ENCODE results near the gene PIAS4. TPM values are rescaled to one million over a fixed set of nuclear protein-coding genes. Genes with fewer than 3 reads are reported as not detected.

PIAS4 gene
- total and polyA plus RNA-seq, 2 of the 13 experiments (the other 11 are each of a cell fraction or from before 2014, with no cell fraction given), result 9.0 to 20.1 TPM

DNA sequence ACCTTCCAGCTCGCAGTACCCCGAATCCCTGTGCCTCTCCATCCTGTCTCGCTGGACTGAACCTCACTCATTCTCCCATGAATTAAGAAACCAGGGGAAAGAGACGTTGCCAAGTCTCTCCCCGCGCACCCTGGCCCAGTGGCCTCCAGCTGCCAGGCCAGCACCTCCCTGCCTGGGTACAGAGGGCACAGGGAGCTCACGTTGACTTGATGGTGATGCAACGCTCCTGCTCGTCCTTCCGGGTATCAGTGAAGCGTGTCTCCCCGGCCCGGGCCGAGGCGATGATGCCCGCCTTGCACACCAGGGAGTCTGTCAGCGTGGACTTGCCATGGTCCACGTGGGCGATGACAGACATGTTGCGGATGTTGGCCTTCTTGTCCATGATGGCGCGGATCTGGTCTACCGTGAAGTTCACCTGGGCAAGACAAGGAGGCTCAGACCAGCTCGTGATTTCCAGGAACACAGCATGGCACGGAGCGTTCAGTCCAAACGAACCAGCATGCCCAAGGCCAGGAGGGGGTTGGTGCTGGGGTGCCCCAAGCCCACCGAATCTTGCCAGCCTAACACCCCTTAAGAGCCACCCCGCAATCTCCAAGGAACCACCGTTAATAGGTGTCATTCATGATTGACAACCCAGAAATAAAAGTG lies 23.5 kb upstream of the PIAS4 start:
- 26% methylated on average over 12 of the region's 30 CpGs for WGBS (ENCODE audit: low lambda C conversion rate)
- Histone ChIP-seq H2AFZ (ENCODE audit: low read length) (no peak overlapping the region), H4K20me1 (ENCODE audit: insufficient read depth, low read length) (peaks cover 62% of the 10 kb centered on the region), H3K9ac (ENCODE audit: insufficient read depth, low read depth, low read length) (peak overlapping the region; percentile 99), H3K4me1 (ENCODE audit: insufficient read depth, low read length) (peaks cover 50% of the 10 kb centered on the region), H3K9me3 (ENCODE audit: low read length) (no peaks in the 10 kb centered on the region), H3K4me3 (replicated peaks in 1 of 3; ENCODE audit: insufficient read depth in 1 of 3, low read depth in 2 of 3, low read length in 3 of 3) (peak overlapping the region; percentile 93 to 100 (median 95)), H3K4me2 (ENCODE audit: low read depth, low read length) (peak overlapping the region; percentile 99), H3K79me2 (ENCODE audit: insufficient read depth, low read length) (peaks cover 50% of the 10 kb centered on the region), H3K27me3 (ENCODE audit: control insufficient read depth in 1 of 2, insufficient read depth in 2 of 2, low read length in 2 of 2) (no peaks in the 10 kb centered on the region; a peak in 1 of 5 replicates), H3K27ac (ENCODE audit: extremely low read length, insufficient read depth, low read length) (peak overlapping the region; percentile 92), H3K36me3 (replicated peaks in 1 of 2; ENCODE audit: control insufficient read depth in 1 of 2, insufficient read depth in 2 of 2, low read length in 2 of 2) (peaks cover 51 to 56% of the 10 kb centered on the region in 2 experiments)
- intact Hi-C loops (cut with micrococcal nuclease; ENCODE audit: unreplicated experiment) (no loop called here), in situ Hi-C loops (cut with HindIII; ENCODE audit: extremely low pct_ligation_motif_present, low pct_unique_long_range_greater_than_20kb) (no loop called here)
- no peak for FAIRE-seq
- DNase-seq (ENCODE audit: low spot score), result no peak
- POLR2A ChIA-PET, result interaction anchor here (1.2 to 7.4 kb wide), 3 partner anchors 13 to 79 kb away, joined by 4 to 118 read pairs (median 56); partner anchors contain the start of gene DAPK3
- CTCF ChIA-PET (ENCODE audit: low intra/inter-chr PET ratio, low total read pairs), result no interaction called here
- no TSS peak for BruUV-seq (replicated peaks)
- peak; percentile 3; the same call in 2 of the 3 replicates for ATAC-seq
- TF ChIP-seq, protein P1, sequence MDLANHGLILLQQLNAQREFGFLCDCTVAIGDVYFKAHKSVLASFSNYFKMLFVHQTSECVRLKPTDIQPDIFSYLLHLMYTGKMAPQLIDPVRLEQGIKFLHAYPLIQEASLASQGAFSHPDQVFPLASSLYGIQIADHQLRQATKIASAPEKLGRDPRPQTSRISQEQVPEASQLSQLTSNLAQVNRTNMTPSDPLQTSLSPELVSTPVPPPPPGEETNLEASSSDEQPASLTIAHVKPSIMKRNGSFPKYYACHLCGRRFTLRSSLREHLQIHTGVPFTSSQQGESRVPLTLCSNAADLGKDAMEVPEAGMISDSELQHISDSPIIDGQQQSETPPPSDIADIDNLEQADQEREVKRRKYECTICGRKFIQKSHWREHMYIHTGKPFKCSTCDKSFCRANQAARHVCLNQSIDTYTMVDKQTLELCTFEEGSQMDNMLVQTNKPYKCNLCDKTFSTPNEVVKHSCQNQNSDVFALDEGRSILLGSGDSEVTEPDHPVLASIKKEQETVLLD (CRISPR knock-in tag; IDR thresholded peaks at IDR 0.05; ENCODE audit: low read depth), result no peak
- TF ChIP-seq GATAD1 (CRISPR knock-in tag; IDR thresholded peaks at IDR 0.05), result no peak
- no peak for TF ChIP-seq CREM (IDR thresholded peaks at IDR 0.05)
- no peak for TF ChIP-seq CREM (CRISPR knock-in tag; IDR thresholded peaks at IDR 0.05)
- TF ChIP-seq ZSCAN21 (CRISPR knock-in tag; IDR thresholded peaks at IDR 0.05; ENCODE audit: borderline replicate concordance), result peak; percentile 47; the same call in 1 of the 2 replicates
- peak; percentile 53 for TF ChIP-seq ELF1 (CRISPR knock-in tag; IDR thresholded peaks at IDR 0.05)
- TF ChIP-seq AKAP8 (CRISPR knock-in tag; IDR thresholded peaks at IDR 0.05), result peak; percentile 7; the same call in 1 of the 2 replicates
- TF ChIP-seq TCF7L2 (IDR thresholded peaks at IDR 0.05; ENCODE audit: low read depth, low read length), result no peak
- TF ChIP-seq AGO2 (optimal IDR thresholded peaks at IDR 0.05; ENCODE audit: low read depth, low read length), result peak; percentile 95
- TF ChIP-seq, protein P2, sequence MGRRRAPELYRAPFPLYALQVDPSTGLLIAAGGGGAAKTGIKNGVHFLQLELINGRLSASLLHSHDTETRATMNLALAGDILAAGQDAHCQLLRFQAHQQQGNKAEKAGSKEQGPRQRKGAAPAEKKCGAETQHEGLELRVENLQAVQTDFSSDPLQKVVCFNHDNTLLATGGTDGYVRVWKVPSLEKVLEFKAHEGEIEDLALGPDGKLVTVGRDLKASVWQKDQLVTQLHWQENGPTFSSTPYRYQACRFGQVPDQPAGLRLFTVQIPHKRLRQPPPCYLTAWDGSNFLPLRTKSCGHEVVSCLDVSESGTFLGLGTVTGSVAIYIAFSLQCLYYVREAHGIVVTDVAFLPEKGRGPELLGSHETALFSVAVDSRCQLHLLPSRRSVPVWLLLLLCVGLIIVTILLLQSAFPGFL (CRISPR knock-in tag; IDR thresholded peaks at IDR 0.05), result no peak
- no peak for TF ChIP-seq FIP1L1 (IDR thresholded peaks at IDR 0.05; ENCODE audit: borderline replicate concordance, insufficient read depth, low read depth, low read length)
- TF ChIP-seq NRL (CRISPR knock-in tag; IDR thresholded peaks at IDR 0.05; ENCODE audit: borderline replicate concordance), result no peak
- TF ChIP-seq PCBP2 (optimal IDR thresholded peaks at IDR 0.05; ENCODE audit: low read depth, low read length, poor library complexity, severe bottlenecking), result no peak
- TF ChIP-seq FOXJ3 (CRISPR knock-in tag; IDR thresholded peaks at IDR 0.05; ENCODE audit: borderline replicate concordance), result no peak
- no peak for TF ChIP-seq ZNF30 (CRISPR knock-in tag; IDR thresholded peaks at IDR 0.05)
- TF ChIP-seq ZKSCAN1 (IDR thresholded peaks at IDR 0.05; ENCODE audit: low read length), result no peak
- peak; percentile 89; the same call in 1 of the 3 replicates for TF ChIP-seq MXI1 (IDR thresholded peaks at IDR 0.05; ENCODE audit: borderline replicate concordance, low read depth, low read length)
- TF ChIP-seq MYNN (CRISPR knock-in tag; IDR thresholded peaks at IDR 0.05; ENCODE audit: low read depth), result no peak
- TF ChIP-seq, protein P3, sequence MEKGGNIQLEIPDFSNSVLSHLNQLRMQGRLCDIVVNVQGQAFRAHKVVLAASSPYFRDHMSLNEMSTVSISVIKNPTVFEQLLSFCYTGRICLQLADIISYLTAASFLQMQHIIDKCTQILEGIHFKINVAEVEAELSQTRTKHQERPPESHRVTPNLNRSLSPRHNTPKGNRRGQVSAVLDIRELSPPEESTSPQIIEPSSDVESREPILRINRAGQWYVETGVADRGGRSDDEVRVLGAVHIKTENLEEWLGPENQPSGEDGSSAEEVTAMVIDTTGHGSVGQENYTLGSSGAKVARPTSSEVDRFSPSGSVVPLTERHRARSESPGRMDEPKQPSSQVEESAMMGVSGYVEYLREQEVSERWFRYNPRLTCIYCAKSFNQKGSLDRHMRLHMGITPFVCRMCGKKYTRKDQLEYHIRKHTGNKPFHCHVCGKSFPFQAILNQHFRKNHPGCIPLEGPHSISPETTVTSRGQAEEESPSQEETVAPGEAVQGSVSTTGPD (CRISPR knock-in tag; IDR thresholded peaks at IDR 0.05), result no peak
- no peak; the same call in 1 of the 2 replicates for TF ChIP-seq ZNF891 (CRISPR knock-in tag; IDR thresholded peaks at IDR 0.05)
- TF ChIP-seq ZNF549 (CRISPR knock-in tag; IDR thresholded peaks at IDR 0.05), result no peak
- TF ChIP-seq ZNF556 (CRISPR knock-in tag; IDR thresholded peaks at IDR 0.05; ENCODE audit: borderline replicate concordance), result no peak
- TF ChIP-seq MBD4 (IDR thresholded peaks at IDR 0.05; ENCODE audit: borderline replicate concordance, low read length), result no peak

All from HepG2 (cell line).